Neural cell (in vitro differentiated cells): ENCODE data around the gene CRB3. TPM values are rescaled to one million over a fixed set of nuclear protein-coding genes. Genes with fewer than 3 reads are reported as not detected.
A peak's percentile ranks its signal among the peaks of the same experiment; 100 is the strongest.

Experiments used
- H2AFZ ChIP-seq: fragments of 200-600, 300-800 bp; sonication (generic), shearing (Covaris generic); 2 replicates; pipeline ENCODE4 v1.6.0; 2014; ENCODE audit warnings: low read depth, mild to moderate bottlenecking, antibody characterized with exemption, low read length, moderate library complexity
- H3F3A ChIP-seq: fragments of 200-600 bp; shearing (Covaris generic); 2 replicates; pipeline ENCODE4 v1.6.1; 2016; ENCODE audit warnings: mild to moderate bottlenecking, moderate library complexity, mixed read lengths, antibody characterized with exemption, low read length; ENCODE audit not compliant: insufficient read depth, poor library complexity, severe bottlenecking
- H3K27ac ChIP-seq: fragments of 200-600, 300-800 bp; sonication (generic), shearing (Covaris generic); 2 replicates; pipeline ENCODE4 v1.5.1; 2014; ENCODE audit warnings: mild to moderate bottlenecking, low read length, moderate library complexity
- H3K27me3 ChIP-seq: fragments of 300-800, 200-600 bp; sonication (generic), shearing (Covaris generic); 2 replicates; pipeline ENCODE4 v1.6.0; 2014; ENCODE audit warnings: mild to moderate bottlenecking, low read depth, low read length, moderate library complexity; ENCODE audit not compliant: insufficient read depth
- H3K36me3 ChIP-seq: fragments of 300-800, 200-600 bp; sonication (generic), shearing (Covaris generic); 2 replicates; pipeline ENCODE4 v1.5.1; 2014; ENCODE audit warnings: mild to moderate bottlenecking, antibody characterized with exemption, low read length, moderate library complexity; ENCODE audit not compliant: insufficient read depth
- H3K4me2 ChIP-seq: fragments of 300-800, 200-600 bp; sonication (generic), shearing (Covaris generic); 2 replicates; pipeline ENCODE4 v1.6.0; 2014; ENCODE audit warnings: mild to moderate bottlenecking, low read length
- H3K4me3 ChIP-seq: fragments of 300-800, 200-600 bp; sonication (generic), shearing (Covaris generic); 2 replicates; pipeline ENCODE4 v1.5.1; 2014; ENCODE audit warnings: mild to moderate bottlenecking, low read length, moderate library complexity
- H3K79me2 ChIP-seq: fragments of 200-600 bp; shearing (Covaris generic); replicated peaks from 2 replicates; pipeline ENCODE4 v1.6.0; 2014; ENCODE audit warnings: mild to moderate bottlenecking, low read length, moderate library complexity; ENCODE audit not compliant: insufficient read depth
- H3K9ac ChIP-seq: fragments of 300-800, 200-600 bp; sonication (generic), shearing (Covaris generic); 2 replicates; pipeline ENCODE4 v1.6.1; 2016; ENCODE audit warnings: mild to moderate bottlenecking, low read length, mixed read lengths
- H3K9me2 ChIP-seq: fragments of 200-600 bp; shearing (Covaris generic); 2 replicates; pipeline ENCODE4 v1.6.1; 2016; ENCODE audit warnings: mild to moderate bottlenecking, low read length, mixed read lengths; ENCODE audit not compliant: insufficient read depth
- H3K9me3 ChIP-seq: fragments of 200-600, 300-800 bp; sonication (generic), shearing (Covaris generic); 2 replicates; pipeline ENCODE4 v1.6.1; 2016; ENCODE audit warnings: mild to moderate bottlenecking, mixed run types, low read length, moderate library complexity, mixed read lengths
- H4K20me1 ChIP-seq: fragments of 200-600 bp; shearing (Covaris generic); 2 replicates; pipeline ENCODE4 v1.6.1; 2016; ENCODE audit warnings: mild to moderate bottlenecking, mixed run types; ENCODE audit not compliant: insufficient read depth
- CTCF ChIP-seq: fragments of 450-650 bp; IDR thresholded peaks from 2 replicates; pipeline ENCODE4 v1.5.1; 2014; ENCODE audit warnings: antibody characterized with exemption, mild to moderate bottlenecking, moderate library complexity; ENCODE audit not compliant: poor library complexity, severe bottlenecking
- EP300 ChIP-seq: fragments of 450-650 bp; conservative IDR thresholded peaks from 2 replicates; pipeline ENCODE4 v1.6.1; 2014; ENCODE audit warnings: antibody characterized with exemption, mild to moderate bottlenecking, moderate library complexity; ENCODE audit not compliant: poor library complexity, severe bottlenecking
- EZH2 ChIP-seq: fragments of 200-600, 300-800 bp; shearing (Covaris generic), sonication (generic); IDR thresholded peaks from 2 replicates; pipeline ENCODE4 v1.6.1; 2014; ENCODE audit warnings: antibody characterized with exemption, low read length, borderline replicate concordance, mild to moderate bottlenecking; ENCODE audit not compliant: insufficient read depth, poor library complexity, severe bottlenecking
- MXI1 ChIP-seq: fragments of 450-650 bp; conservative IDR thresholded peaks from 2 replicates; pipeline ENCODE4 v1.6.1; 2014; ENCODE audit warnings: antibody characterized with exemption, mild to moderate bottlenecking; ENCODE audit not compliant: poor library complexity, severe bottlenecking
- POLR2AphosphoS5 ChIP-seq: IDR thresholded peaks from 2 replicates; pipeline ENCODE4 v1.6.1; 2012
- RAD21 ChIP-seq: fragments of 450-650 bp; conservative IDR thresholded peaks from 2 replicates; pipeline ENCODE4 v1.6.1; 2014; ENCODE audit warnings: antibody characterized with exemption, mild to moderate bottlenecking, moderate library complexity
- REST ChIP-seq: IDR thresholded peaks from 2 replicates; pipeline ENCODE4 v1.6.1; 2012; ENCODE audit warnings: borderline replicate concordance
- SMC3 ChIP-seq: fragments of 450-650 bp; conservative IDR thresholded peaks from 2 replicates; pipeline ENCODE4 v1.6.1; 2014; ENCODE audit warnings: antibody characterized with exemption, mild to moderate bottlenecking, moderate library complexity; ENCODE audit not compliant: poor library complexity
- TAF1 ChIP-seq: IDR thresholded peaks from 2 replicates; pipeline ENCODE4 v1.6.1; 2012; ENCODE audit warnings: low read depth
- polyA plus RNA-seq: library from polyadenylated mRNA; depleted of rRNA; stranded (reverse); fragments of >200 nt; gene quantifications from 2 replicates; pipeline ENCODE4 v1.2.3, GENCODE V29; 2014

The CRB3 gene
- polyA plus RNA-seq, 1 donor from 2014 or later = 0.43 TPM

GRCh38 chr19:6500837-6501739, 37.0 kb downstream of the CRB3 start:
- Histone ChIP-seq H3F3A (no peaks in the 10 kb centered on the region), H3K9me2 (no peaks in the 10 kb centered on the region), H3K27ac (peak overlapping the region; percentile 55), H3K36me3 (no peaks in the 10 kb centered on the region), H3K4me3 (peak overlapping the region; percentile 97), H3K27me3 (no peaks in the 10 kb centered on the region), H3K9ac (peak overlapping the region; percentile 96), H4K20me1 (no peaks in the 10 kb centered on the region), H3K9me3 (no peaks in the 10 kb centered on the region), H3K4me2 (peak overlapping the region; percentile 57), H3K79me2 (peaks cover 7% of the 10 kb centered on the region), H2AFZ (peak overlapping the region; percentile 90)
- TF ChIP-seq CTCF = no peak

- no peaks in the 10 kb centered on the region for H3K36me3 ChIP-seq
- H3K9me2 ChIP-seq = no peaks in the 10 kb centered on the region
- peak within 1 kb of the TSS; percentile 57 for H3K4me2 ChIP-seq
- peak within 1 kb of the TSS; percentile 96 for H3K9ac ChIP-seq
- H3K27ac ChIP-seq = peak within 1 kb of the TSS; percentile 55
- no peaks in the 10 kb centered on the region for H4K20me1 ChIP-seq
- no peaks in the 10 kb centered on the region for H3K9me3 ChIP-seq
- no peaks in the 10 kb centered on the region for H3K27me3 ChIP-seq
- TF ChIP-seq MXI1 = peak; percentile 59
- TF ChIP-seq POLR2AphosphoS5 = peak; percentile 90
- no peak for TF ChIP-seq CTCF
- TF ChIP-seq REST = peak; percentile 73
- peak; percentile 21 for TF ChIP-seq RAD21
- no peak for TF ChIP-seq EZH2
- peak; percentile 48 for TF ChIP-seq SMC3
- peak; percentile 59 for TF ChIP-seq TAF1
- TF ChIP-seq EP300 = peak; percentile 23
- H3F3A ChIP-seq = no peaks in the 10 kb centered on the region
- peak within 1 kb of the TSS; percentile 97 for H3K4me3 ChIP-seq
- peaks cover 7% of the 10 kb centered on the region for H3K79me2 ChIP-seq
- H2AFZ ChIP-seq = peak within 1 kb of the TSS; percentile 90
These were observed 37.9 kb downstream of the CRB3 start, which contains the start of gene TUBB4A for GRCh38 chr19:6501740-6502648. TUBB4A (minus strand) TSS chr19:6502309; CDS start chr19:6502212, 97 bp downstream.
